ENCODE measurements around the gene ABCC11. TPM values are rescaled to one million over a fixed set of nuclear protein-coding genes. Genes with fewer than 3 reads are reported as not detected.

The ABCC11 gene
- total and polyA plus RNA-seq, 2 experiments from 2014 or later: 0.10 TPM; not detected in 1

DNA sequence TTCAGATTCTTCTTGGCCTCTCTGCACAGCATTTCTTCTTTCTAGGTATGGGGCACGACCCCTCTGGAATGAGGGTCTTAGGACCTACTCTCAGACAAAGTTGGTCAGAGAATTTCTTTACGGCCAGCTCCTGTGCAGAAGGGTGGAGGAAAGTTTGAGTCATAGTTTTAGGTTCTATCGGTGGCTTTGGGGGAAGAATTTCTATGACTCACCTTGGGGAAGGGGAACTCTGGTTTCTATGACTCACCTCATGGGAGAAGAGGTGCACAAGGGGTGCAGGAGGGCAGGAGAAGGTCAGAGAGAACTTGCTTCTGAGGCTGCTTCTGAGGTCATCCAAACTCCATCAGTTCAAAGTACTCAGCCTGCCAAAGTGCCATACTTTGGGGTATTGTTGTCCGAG, 89.0 kb downstream of the ABCC11 start:
- no peaks in the 10 kb centered on the region for H3K27me3 ChIP-seq (ENCODE audit: insufficient read depth)
- Mint-ChIP-seq H3K27ac (no peak overlapping the region), H3K27me3 (ENCODE audit: insufficient read depth, low read depth, poor library complexity) (peaks cover 3% of the 10 kb centered on the region), H3K4me1 (peaks cover 4% of the 10 kb centered on the region), H3K9me3 (no peaks in the 10 kb centered on the region), H3K4me3 (no peak overlapping the region), H3K36me3 (ENCODE audit: low read depth) (no peaks in the 10 kb centered on the region)
- H3K4me3 ChIP-seq: no peak overlapping the region
- ATAC-seq: no peak
- no peaks in the 10 kb centered on the region for H3F3A ChIP-seq (replicated peaks; ENCODE audit: low read depth)
- H4K20me1 ChIP-seq (replicated peaks; ENCODE audit: insufficient read depth): no peaks in the 10 kb centered on the region
- no peaks in the 10 kb centered on the region for H3K9me2 ChIP-seq (ENCODE audit: insufficient read depth)
- H3K36me3 ChIP-seq (ENCODE audit: insufficient read depth): no peaks in the 10 kb centered on the region
- no peaks in the 10 kb centered on the region for H3K79me2 ChIP-seq (replicated peaks; ENCODE audit: insufficient read depth)
- no peak overlapping the region for H2AFZ ChIP-seq
- no peak overlapping the region for H3K4me2 ChIP-seq
- TF ChIP-seq, protein P1, sequence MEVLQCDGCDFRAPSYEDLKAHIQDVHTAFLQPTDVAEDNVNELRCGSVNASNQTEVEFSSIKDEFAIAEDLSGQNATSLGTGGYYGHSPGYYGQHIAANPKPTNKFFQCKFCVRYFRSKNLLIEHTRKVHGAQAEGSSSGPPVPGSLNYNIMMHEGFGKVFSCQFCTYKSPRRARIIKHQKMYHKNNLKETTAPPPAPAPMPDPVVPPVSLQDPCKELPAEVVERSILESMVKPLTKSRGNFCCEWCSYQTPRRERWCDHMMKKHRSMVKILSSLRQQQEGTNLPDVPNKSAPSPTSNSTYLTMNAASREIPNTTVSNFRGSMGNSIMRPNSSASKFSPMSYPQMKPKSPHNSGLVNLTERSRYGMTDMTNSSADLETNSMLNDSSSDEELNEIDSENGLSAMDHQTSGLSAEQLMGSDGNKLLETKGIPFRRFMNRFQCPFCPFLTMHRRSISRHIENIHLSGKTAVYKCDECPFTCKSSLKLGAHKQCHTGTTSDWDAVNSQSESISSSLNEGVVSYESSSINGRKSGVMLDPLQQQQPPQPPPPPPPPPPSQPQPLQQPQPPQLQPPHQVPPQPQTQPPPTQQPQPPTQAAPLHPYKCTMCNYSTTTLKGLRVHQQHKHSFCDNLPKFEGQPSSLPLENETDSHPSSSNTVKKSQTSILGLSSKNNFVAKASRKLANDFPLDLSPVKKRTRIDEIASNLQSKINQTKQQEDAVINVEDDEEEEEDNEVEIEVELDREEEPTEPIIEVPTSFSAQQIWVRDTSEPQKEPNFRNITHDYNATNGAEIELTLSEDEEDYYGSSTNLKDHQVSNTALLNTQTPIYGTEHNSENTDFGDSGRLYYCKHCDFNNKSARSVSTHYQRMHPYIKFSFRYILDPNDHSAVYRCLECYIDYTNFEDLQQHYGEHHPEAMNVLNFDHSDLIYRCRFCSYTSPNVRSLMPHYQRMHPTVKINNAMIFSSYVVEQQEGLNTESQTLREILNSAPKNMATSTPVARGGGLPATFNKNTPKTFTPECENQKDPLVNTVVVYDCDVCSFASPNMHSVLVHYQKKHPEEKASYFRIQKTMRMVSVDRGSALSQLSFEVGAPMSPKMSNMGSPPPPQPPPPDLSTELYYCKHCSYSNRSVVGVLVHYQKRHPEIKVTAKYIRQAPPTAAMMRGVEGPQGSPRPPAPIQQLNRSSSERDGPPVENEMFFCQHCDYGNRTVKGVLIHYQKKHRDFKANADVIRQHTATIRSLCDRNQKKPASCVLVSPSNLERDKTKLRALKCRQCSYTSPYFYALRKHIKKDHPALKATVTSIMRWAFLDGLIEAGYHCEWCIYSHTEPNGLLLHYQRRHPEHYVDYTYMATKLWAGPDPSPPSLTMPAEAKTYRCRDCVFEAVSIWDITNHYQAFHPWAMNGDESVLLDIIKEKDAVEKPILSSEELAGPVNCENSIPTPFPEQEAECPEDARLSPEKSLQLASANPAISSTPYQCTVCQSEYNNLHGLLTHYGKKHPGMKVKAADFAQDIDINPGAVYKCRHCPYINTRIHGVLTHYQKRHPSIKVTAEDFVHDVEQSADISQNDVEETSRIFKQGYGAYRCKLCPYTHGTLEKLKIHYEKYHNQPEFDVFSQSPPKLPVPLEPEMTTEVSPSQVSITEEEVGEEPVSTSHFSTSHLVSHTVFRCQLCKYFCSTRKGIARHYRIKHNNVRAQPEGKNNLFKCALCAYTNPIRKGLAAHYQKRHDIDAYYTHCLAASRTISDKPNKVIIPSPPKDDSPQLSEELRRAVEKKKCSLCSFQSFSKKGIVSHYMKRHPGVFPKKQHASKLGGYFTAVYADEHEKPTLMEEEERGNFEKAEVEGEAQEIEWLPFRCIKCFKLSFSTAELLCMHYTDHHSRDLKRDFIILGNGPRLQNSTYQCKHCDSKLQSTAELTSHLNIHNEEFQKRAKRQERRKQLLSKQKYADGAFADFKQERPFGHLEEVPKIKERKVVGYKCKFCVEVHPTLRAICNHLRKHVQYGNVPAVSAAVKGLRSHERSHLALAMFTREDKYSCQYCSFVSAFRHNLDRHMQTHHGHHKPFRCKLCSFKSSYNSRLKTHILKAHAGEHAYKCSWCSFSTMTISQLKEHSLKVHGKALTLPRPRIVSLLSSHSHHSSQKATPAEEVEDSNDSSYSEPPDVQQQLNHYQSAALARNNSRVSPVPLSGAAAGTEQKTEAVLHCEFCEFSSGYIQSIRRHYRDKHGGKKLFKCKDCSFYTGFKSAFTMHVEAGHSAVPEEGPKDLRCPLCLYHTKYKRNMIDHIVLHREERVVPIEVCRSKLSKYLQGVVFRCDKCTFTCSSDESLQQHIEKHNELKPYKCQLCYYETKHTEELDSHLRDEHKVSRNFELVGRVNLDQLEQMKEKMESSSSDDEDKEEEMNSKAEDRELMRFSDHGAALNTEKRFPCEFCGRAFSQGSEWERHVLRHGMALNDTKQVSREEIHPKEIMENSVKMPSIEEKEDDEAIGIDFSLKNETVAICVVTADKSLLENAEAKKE (CRISPR knock-in tag; IDR thresholded peaks at IDR 0.05): no peak
- TF ChIP-seq POLR2AphosphoS5 (IDR thresholded peaks at IDR 0.05; ENCODE audit: low read depth): no peak
- DNase-seq (ENCODE audit: low spot score): no peak
- no peak overlapping the region for H3K27ac ChIP-seq (ENCODE audit: low read depth)
- H3K4me1 ChIP-seq (ENCODE audit: insufficient read depth): no peaks in the 10 kb centered on the region

DNA sequence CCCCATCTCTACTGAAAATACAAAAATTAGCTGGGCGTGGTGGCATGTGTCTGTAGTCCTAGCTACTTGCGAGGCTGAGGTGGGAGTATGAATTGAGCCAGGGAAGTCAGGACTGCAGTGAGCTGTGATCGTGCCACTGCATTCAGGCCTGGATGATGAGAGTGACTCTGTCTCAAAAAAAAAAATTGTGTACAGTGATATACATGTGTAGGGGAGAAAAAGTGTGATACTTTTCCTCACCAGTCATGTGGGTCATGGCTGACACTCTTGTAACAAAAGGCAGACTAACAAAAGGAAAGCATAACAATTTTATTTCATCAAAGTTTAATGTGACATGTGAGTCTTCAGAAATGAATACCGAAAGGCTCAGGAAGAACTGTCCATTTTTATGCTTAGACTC, 89.5 kb downstream of the ABCC11 start:
- Histone ChIP-seq H3K4me1 (ENCODE audit: insufficient read depth) (no peaks in the 10 kb centered on the region), H4K20me1 (replicated peaks; ENCODE audit: insufficient read depth) (no peaks in the 10 kb centered on the region), H3K4me3 (no peak overlapping the region), H3K27ac (ENCODE audit: low read depth) (no peak overlapping the region), H3F3A (replicated peaks; ENCODE audit: low read depth) (no peaks in the 10 kb centered on the region), H3K4me2 (no peak overlapping the region), H3K9me2 (ENCODE audit: insufficient read depth) (no peaks in the 10 kb centered on the region), H2AFZ (no peak overlapping the region), H3K79me2 (replicated peaks; ENCODE audit: insufficient read depth) (no peaks in the 10 kb centered on the region), H3K27me3 (ENCODE audit: insufficient read depth) (no peaks in the 10 kb centered on the region), H3K36me3 (ENCODE audit: insufficient read depth) (no peaks in the 10 kb centered on the region)
- DNase-seq (ENCODE audit: low spot score): no peak
- no peak for ATAC-seq
- H3K27me3 Mint-ChIP-seq (ENCODE audit: insufficient read depth, low read depth, poor library complexity): peaks cover 4% of the 10 kb centered on the region
- no peak overlapping the region for H3K27ac Mint-ChIP-seq
- TF ChIP-seq REST (IDR thresholded peaks at IDR 0.05; ENCODE audit: unreplicated experiment): no peak
- TF ChIP-seq EZH2phosphoT487 (IDR thresholded peaks at IDR 0.05; ENCODE audit: unreplicated experiment): no peak
- no peak for TF ChIP-seq NANOG (IDR thresholded peaks at IDR 0.05; ENCODE audit: borderline replicate concordance)
- TF ChIP-seq, protein P2, sequence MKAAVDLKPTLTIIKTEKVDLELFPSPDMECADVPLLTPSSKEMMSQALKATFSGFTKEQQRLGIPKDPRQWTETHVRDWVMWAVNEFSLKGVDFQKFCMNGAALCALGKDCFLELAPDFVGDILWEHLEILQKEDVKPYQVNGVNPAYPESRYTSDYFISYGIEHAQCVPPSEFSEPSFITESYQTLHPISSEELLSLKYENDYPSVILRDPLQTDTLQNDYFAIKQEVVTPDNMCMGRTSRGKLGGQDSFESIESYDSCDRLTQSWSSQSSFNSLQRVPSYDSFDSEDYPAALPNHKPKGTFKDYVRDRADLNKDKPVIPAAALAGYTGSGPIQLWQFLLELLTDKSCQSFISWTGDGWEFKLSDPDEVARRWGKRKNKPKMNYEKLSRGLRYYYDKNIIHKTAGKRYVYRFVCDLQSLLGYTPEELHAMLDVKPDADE (IDR thresholded peaks at IDR 0.05): no peak
- no peak for TF ChIP-seq ZNF114 (CRISPR knock-in tag; IDR thresholded peaks at IDR 0.05)
- no peak for TF ChIP-seq CTCF (conservative IDR thresholded peaks at IDR 0.05; ENCODE audit: low read depth in 2 of 2)
- no peak for TF ChIP-seq JUNB (IDR thresholded peaks at IDR 0.05; ENCODE audit: unreplicated experiment)
- H3K36me3 Mint-ChIP-seq (ENCODE audit: low read depth): no peaks in the 10 kb centered on the region
- no peaks in the 10 kb centered on the region for H3K9me3 Mint-ChIP-seq
- H3K4me1 Mint-ChIP-seq: peaks cover 4% of the 10 kb centered on the region
- H3K4me3 Mint-ChIP-seq: no peak overlapping the region
